NCI-H2227 (cell line): ENCODE data around the gene CTNNA1.

Experiments used
- DNase-seq: peaks from one replicate; lab custom pipeline; 2025; ENCODE audit not compliant: unreplicated experiment; lab: John Stamatoyannopoulos, UW

The CTNNA1 gene

GRCh38 chr5:138979684-138980280, 226.6 kb downstream of the CTNNA1 start:
- no peak for DNase-seq

- no peak for DNase-seq
Measured at GRCh38 chr5:138980441-138980840, 227.2 kb downstream of the CTNNA1 start.

DNA sequence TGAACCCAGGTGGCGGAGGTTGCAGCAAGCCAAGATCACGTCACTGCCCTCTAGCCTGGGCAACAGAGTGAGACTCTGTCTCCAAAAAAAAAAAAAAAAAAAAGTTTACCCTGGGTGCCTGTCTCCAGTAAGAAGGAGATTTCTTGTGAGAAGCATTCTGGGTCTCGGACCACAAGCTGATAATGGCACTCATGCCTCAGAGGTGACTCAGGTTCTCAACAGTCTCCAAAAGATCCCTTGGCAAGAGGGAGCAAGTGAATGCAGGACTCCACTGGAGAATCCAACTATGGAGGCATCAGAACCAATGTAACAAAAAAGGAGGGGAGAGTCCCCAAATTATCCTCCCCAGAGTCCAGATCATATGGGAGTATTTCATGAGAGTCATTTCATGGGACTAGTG, 227.9 kb downstream of the CTNNA1 start:
- no peak for DNase-seq

- DNase-seq = no peak
Measured at GRCh38 chr5:138981586-138981985, 228.4 kb downstream of the CTNNA1 start.

DNA sequence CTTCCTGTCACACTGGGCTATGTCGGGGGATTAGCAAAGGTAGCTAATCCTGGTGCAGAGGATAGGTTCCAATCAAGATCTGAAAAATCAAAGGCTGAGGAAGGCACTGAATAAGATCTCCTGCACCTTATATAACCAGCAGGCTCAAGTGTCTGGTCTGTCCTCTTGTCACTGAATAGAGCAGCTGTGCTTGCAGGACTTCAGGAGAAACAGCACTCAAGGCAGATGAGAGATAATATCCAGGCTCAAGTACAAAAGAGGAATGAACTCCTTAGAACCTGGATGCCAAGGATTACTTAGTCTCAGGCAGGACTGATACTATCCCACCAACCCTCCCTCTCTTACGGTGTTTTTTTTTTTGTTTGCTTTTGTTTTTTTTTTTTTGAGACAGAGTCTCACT, 230.8 kb downstream of the CTNNA1 start:
- no peak for DNase-seq
